Kidney glomerular epithelial cell (primary cell): ENCODE measurements around the gene CCSER1.
A peak's percentile ranks its signal among the peaks of the same experiment; 100 is the strongest.
"Not testable (repeated sequence)": the region's sequence is repeated elsewhere in the genome, so short reads cannot be mapped to it uniquely, and the experiment has no call there.

Source experiments
- DNase-seq: peaks from one replicate; lab custom pipeline; 2025; lab: John Stamatoyannopoulos, UW

CCSER1 gene

DNA sequence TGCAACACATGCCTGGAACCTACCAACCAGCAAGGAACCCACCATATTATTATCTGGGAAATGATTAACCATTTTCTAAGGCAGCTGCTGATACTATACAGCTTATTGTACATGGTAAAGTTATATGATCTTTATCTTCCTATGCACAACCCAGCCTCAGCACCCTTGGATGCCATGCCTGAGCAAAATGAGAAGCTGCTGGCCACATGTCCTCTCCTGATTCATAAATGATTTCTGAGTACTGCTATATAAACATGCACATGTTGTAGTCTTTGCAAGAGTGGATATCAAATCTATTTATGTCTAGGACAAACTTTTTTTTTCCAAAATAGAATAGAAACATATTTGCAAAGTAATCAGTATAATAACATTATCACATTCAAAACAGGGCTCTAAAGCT, 1043.6 kb downstream of the CCSER1 start:
- DNase-seq: no peak

DNA sequence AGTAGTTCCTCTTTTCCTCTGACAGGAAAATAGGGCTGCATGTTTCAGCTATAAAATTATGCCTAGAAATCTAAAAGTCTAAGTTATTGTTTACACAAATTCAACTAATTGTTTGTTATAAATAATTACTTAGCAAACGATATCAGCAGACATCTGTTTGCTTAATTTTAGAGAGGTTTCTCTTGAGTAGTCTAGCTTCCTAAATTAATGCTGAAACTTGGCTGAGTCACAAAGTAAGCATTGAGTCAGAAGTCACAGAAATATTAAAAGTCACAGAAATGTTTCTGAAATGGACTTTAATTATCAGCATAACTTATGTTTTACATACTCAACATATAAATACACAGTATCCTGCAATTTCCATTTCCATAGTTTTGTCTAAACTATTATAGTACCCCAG, 1044.0 kb downstream of the CCSER1 start:
- no peak for DNase-seq

DNA sequence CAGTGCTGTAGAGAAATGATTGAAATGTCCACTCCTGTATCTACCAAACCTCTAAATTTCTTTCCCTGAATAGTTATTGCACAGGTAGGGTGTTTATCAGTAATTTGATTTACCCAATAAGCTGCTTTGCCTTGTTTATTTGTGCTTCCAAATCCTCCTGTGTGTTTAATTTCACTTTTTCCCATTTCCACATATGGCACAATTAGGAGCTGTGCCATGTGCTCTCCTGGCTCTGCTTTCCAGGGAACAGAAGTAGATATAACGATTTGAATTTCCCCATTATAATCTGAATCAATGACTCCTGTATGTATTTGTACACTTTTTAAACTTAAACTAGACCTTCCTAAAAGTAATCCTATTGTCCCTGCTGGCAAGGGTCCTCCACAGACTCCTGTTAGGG, 1057.9 kb downstream of the CCSER1 start:
- not testable (repeated sequence) for DNase-seq

DNA sequence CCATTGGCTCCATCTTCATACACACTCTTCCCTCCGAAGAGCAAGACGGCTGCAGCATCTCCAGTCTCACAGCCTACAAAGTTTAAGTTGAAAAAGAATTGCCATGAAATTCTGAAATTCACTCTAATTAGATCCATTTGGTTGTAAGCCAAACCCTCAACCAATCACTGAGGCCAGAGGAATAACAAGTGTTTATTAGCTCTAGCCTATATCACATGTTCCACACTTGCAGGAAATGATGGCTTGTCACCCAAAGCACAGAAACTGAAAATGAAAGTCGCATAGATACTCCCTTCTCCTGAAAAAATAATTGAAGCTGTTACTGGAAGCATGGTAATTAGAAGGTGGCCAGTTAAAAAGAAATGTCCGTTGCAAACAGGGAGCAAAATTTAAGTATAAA, 1071.8 kb downstream of the CCSER1 start:
- peak; percentile 1 for DNase-seq

DNA sequence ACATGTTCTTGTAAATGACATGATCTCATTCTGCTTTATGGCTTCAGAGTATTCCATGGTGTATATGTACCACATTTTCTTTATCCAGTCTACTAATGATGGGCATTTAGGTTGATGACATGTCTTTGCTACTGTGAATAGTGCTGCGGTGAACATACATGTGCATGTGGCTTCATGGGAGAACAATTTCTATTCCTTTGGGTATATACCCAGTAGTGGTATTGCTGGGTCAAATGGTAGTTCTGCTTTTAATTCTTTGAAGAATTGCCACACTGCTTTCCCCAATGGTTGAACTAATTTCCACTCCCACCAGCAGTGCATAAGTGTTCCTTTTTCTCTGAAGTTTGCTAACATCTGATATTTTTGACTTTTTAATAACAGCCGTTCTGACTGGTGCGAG, 1080.3 kb downstream of the CCSER1 start:
- DNase-seq: no peak

DNA sequence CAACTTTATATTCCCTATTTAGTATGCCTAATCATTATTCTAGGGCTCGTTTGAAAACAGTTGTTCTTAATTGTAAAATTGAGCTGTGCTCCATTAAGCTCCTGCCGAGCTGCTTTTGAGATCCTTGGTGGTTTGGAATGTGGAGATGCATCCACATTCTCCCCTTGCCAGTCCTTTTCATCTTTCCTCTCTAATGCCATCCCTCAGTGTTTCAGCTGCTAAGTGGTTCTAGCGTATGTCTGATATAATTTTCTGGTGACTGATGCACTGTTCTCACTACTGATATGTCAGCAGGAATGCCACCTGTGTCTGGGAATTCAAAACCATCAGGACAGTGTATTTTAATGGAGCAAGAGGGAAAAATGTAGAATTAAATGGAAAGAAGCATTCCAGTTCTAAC, 1085.0 kb downstream of the CCSER1 start:
- DNase-seq: no peak

DNA sequence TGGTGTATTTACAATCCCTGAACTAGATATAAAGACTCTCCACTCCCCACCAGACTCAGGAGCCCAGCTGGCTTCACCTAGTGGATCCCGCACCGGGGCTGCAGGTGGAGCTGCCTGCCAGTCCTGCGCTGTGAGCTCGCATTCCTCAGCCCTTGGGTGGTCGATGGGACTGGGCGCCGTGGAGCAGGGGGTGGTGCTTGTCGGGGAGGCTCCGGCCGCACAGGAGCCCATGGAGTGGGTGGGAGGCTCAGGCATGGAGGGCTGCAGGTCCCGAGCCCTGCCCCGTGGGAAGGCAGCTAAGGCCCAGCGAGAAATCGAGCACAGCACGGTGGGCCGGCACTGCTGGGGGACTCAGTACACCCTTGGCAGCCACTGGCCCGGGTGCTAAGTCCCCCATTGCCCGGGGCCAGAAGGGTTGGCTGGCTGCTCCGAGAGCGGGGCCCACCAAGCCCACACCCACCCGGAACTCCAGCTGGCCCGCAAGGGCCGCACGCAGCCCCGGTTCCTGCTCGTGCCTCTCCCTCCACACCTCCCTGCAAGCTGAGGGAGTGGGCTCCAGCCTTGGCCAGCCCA, 1090.7 kb downstream of the CCSER1 start:
- DNase-seq: not testable (repeated sequence)

DNA sequence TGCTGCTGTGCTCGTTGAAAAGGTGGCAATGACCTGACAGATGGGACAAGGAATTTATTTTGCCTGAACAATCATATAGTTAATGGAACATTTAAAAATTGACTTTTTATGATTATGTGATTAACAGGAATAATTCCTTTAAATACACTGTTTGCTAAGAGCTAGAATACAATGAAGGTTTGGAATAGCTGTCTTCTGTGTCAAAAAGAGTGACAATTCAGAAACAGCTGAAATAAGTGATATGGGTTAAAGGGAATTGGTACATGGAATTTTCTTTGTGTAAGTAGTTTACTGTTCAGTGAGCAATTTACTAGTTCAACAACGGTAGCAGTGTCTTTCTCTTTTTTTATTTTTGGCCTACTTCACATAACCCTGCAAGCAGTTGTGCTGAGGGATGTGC, 1093.1 kb downstream of the CCSER1 start:
- DNase-seq: no peak

DNA sequence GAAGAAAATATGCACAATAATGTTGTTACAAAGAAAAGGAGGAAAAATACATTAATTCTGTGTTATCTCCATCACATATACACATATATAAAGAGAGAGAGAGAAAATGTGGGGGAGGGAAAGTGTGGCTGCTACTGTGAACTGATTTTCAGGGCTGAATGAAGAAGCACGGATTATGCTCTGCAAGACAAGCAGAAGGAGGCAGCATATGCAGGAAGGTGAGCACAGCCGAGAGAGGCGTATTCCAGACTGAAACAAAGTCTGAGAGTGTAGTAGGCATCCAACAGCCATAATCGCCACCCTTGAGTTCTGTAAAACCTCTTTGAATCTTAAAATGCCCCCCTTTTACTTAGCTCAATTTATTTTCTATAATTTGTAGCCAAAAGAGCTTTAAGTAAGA, 1094.8 kb downstream of the CCSER1 start:
- DNase-seq: no peak

DNA sequence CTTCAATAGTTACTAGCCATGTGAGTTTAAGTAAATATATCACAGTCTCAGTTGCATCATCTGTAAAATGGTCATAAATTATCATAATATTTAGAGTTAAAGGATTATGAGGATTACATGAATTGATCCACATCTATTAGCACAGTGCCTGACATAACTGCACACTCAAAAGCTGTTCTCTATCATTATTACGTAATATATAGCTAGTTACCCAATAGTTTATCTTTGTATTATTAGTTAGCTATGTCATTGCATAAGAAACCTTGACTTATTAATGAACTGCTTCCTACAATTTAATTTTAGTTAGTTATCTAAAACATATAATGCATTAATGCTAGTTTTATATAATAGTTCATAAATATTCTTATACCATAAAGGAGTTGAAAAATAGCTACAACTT, 1099.7 kb downstream of the CCSER1 start:
- no peak for DNase-seq

DNA sequence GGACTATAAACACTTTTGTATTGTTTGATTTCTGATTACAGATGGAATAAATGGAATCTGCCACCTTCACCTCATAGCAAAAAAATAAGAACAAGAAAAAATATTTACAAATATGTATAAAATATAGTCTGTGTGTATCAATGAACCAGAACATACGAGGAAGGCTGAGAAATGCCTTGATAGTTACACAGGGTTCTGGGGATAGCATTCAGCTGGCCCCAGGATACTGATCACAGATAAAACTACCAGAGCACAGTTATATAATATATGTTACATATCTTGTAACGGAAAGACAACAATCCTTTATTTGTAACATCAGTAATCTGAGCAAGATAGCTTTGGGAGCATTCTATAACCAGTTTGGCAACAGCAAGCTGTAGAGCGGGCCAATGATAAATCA, 1101.5 kb downstream of the CCSER1 start:
- no peak for DNase-seq

DNA sequence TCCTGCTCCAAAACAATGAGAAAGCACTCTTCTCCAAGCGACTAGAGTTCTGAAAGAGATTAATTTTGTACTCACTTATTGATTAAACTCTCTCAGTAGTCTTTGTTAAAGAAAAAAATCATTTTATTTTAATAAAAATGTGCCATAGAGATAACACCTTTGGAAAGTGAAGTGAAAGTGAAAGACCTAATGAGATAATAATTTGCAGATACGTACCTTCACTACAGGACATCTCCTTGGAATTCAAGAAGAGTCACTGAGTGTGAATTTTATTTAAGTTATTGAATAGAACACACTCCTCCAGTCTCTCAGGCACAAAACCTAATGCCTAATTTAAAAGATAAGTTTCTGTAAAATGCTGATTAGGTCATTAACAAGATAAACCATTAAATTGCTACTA, 1106.0 kb downstream of the CCSER1 start:
- DNase-seq: no peak

DNA sequence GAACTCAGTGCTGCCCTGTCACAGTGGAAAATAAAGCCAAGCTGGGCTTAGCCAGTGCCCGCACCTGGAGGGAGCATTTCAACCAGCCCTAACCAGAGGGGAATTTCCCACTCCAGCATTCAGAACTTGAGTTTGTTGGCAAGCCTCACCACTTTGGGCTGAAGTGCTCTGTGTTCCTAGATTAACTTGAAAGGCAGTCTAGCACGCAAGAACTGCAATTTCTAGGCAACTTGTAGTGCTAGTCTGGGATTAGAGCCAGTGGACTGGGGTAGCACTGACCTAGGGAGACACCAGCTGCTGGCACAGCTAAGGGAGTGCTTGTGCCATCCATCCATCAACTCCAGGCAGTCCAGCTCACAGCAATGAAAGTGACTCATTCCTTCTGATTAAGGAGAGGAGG, 1115.9 kb downstream of the CCSER1 start:
- DNase-seq: peak; percentile 17

DNA sequence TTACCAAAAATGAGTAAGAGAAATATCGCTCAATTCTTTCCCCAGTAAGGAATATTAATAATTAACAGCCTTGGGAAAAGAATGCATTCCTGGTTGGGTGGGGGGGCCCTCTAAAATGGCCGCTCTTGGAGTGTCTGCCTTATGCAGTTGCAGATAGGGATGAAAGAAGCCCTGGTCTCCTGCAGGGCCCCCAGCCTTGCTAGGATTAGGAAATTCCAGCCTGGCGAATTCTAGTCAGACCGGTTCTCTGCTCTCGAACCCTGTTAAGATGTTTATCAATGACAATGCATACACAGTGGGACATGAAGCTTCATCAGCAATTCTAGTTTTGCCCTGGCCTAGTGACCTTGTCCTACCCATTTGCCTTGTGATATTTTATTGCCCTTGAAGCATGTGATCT, 1128.8 kb downstream of the CCSER1 start:
- no peak for DNase-seq

DNA sequence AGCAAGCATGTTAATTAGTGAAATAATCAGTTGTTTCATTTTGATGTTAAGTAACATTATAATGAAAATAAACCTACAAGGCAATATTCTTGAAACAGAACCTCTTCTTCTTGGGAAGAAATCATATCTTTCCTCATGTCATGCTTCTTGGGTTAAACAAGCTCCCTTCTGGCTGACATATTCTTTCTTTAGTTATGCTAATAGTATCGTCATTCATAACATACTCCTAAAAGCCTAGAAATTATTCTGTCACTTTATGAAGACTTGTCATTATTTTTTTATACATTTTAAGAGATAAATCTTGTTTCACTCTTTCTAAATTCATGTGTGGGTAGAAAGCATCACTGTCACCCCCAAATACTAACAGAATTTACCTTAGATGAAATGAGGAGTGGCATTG, 1129.6 kb downstream of the CCSER1 start:
- no peak for DNase-seq

DNA sequence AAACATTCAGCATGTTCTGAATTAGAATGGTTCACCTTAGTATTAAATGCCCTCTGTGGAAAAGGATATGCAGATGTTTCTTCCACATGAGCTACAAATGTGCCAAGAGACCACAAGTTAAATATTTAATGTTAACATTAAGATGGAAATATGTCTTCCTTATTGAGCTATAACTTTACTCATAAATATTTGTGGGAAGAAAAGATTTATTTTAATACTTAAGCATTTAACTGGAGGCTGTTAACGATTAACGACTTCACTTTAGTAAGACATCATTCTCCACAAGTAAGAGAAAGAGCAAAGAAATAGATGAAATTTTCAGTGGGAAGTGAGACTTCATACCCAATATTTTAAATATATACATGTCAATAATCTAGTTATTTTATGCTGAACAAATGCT, 1130.5 kb downstream of the CCSER1 start:
- DNase-seq: no peak

DNA sequence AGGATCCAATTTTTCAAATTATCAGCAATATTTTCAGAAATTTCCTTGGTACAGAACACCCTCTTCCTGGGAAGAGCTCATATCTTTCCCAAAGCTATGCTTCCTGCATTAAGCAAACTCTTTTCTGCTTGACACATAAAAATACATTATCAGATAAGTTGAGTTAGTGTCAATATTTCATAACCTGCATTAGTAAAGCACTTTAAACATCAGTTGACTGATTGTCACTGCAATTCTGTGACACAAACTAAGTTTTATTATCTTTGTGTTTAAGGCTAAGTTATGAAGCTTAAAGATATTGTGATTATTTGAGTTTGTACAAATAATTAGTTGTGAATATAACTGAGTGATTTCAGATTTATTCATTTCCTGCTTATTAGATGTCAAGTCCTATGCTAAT, 1131.1 kb downstream of the CCSER1 start:
- no peak for DNase-seq

DNA sequence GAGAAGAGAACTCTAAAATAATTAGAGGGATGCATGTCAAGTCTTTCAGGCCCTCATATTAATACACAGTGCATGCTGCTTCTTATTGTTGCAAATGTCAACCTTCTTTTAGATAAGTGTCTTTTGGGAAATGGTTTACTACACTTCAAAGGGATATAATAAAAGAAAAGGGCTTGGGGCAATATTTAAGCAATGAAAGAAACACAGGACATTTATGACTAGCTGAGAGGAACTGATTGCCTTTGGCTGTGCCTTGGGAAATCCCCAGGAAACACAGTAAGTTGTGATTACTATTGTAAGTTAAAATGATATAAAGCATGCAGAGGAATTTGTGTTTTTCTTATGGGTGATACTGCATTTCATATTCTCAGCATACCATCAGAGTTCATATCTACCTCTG, 1140.3 kb downstream of the CCSER1 start:
- peak; percentile 23 for DNase-seq

DNA sequence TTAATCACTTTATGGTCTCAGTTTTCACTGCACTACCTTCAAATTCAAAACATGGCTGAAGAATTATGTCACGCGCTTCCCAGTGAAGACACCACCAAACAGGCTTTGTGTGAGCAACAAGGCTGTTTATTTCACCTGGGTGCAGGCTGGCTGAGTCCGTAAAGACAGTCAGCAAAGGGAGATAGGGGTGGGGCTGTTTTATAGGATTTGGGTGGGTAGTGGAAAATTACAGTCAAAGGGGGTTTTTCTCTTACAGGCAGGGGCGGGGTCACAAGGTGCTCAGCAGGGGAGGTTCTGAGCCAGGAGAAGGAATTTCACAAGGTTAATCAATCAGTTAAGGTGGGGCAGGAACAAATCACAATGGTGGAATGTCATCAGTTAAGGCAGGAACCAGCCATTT, 1141.3 kb downstream of the CCSER1 start:
- DNase-seq: not testable (repeated sequence)

DNA sequence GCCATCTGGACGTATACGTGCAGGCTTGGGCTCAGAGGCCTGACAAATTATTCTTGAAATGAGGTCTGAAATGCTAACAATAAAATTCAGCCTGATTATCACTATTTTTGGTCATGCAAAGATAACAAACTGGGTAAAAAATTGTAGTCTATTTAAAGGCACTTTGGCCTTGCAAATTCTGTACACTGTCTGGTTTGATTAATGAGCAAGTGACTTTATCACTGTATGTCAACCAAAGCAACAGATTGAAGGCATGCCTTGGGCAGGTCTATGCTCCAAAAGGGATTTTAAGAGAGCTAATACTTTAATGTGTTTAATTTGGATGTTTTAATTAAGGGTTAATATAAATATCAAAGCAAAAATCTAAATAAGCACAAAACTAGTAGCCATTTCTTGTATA, 1141.7 kb downstream of the CCSER1 start:
- no peak for DNase-seq

DNA sequence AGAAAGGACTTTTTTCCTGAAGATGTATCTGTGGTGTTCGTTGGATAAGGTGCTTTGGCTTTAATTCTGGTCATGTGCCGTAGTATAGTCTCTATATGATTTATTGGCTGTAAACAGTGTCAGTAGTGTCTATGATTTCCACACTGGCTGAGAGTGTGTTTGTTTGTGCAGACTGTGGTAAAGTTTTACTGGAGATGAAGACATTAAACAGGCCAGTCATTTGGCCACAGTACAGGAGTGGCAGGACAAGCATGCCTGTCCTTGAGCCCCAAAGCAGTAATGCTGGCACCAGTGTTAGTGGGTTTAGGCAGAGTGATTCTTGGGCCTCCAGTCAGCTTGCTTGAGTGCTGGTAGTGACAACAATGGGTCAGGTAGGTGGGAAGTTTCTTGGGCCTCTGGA, 1152.7 kb downstream of the CCSER1 start:
- DNase-seq: no peak

DNA sequence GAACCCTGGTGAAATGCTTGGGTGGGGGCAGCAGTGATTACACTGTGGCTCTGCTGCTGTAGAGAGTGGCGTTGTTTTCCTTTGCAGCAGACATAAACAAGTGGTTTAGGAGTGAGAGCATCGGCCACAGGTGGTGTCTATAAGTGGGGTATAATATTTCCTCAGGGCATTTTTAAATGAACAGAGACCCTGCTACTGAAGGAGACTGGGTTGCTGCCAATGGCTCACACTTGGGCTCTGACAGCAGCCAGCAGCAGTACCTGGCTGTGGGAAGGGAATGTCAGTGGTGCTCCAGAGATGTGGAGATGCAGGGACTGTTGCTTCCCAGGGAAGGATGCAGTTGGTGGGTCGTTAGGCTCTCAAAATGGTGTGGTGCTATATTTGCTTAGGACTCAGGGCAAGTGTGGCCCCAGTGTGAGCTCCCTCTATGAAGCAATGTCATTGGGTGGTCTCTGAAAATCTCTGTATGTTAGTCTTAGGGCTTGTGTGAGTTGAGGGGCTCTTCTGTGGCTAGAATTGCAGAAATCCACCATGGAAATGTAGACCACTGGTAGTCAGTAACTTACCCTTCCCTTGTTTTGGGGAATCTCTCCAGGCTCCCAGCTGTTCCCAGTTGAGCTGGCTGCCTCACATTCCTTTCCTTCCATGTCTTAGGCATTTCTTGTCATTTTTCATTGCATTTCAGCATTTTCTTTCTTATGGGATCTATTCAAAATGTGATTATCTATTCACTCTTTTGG, 1153.5 kb downstream of the CCSER1 start:
- no peak for DNase-seq

DNA sequence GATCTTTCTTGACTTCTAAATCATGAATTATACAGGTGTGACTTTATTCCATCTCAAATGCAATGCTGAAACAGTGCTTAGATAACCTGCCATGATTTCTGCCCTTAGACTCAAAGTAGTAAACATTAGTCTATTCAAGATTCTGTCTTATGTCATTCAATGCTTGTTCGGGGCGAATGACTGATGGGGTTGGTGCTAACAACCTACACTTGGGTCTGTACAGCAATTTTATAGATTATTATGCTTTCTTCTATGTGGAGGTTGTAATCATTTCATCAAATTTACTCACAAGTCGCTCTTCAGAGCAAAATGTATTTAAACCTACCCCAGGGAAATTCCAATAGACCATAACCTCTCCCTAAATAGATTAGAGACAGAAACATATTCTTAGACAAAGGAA, 1155.0 kb downstream of the CCSER1 start:
- no peak for DNase-seq

DNA sequence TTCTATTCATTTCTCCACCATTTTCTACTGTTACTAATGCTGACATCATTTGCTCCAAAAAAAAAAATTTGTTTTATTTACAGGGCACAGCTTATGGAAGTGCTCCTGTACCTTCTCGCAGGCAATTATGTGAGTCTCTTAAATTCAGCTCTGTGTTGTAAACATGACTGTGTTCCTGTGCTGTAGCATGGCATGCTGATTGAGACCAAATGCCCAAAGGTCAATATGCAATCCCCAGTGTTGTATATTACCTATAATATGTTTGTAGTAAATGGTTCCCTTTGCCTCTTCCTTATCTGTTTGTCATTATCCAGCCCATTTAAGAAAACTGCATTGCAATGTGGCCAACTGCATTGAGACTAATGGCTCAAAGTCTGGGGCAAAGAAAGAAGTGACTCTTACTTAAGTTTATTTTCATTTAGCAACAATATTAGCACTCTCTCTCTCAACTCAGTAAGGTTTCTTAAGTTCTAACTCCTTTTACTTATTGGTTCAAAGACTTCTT, 1156.6 kb downstream of the CCSER1 start:
- DNase-seq: no peak
